Measurements from ENCODE around the gene AGAP1. TPM values are rescaled to one million over a fixed set of nuclear protein-coding genes. Genes with fewer than 3 reads are reported as not detected.
"Not testable (repeated sequence)": the region's sequence is repeated elsewhere in the genome, so short reads cannot be mapped to it uniquely, and the experiment has no call there.

Gene AGAP1
- total RNA-seq, 1 experiment from 2014 or later = 14.8 TPM

GRCh38 chr2:236141616-236142015, 647.8 kb downstream of the AGAP1 start:
- not testable (repeated sequence) for DNase-seq (ENCODE audit: low read depth)

- no peak for DNase-seq (ENCODE audit: low read depth)
Measured at GRCh38 chr2:236143811-236144210, 650.0 kb downstream of the AGAP1 start.

- no peak for DNase-seq (ENCODE audit: low read depth)
Measured at GRCh38 chr2:236146436-236146835, 652.6 kb downstream of the AGAP1 start.

- DNase-seq (ENCODE audit: low read depth) = no peak
Measured at GRCh38 chr2:236155406-236155805, 661.6 kb downstream of the AGAP1 start.

- no peak for DNase-seq (ENCODE audit: low read depth)
Measured at GRCh38 chr2:236156095-236156859, 662.4 kb downstream of the AGAP1 start.

- no peak for DNase-seq (ENCODE audit: low read depth)
Measured at GRCh38 chr2:236156860-236157194, 663.0 kb downstream of the AGAP1 start.

GRCh38 chr2:236157366-236157765, 663.5 kb downstream of the AGAP1 start:
- DNase-seq (ENCODE audit: low read depth) = peak; percentile 28

- DNase-seq (ENCODE audit: low read depth) = no peak
Measured at GRCh38 chr2:236157815-236158498, 664.1 kb downstream of the AGAP1 start.

- no peak for DNase-seq (ENCODE audit: low read depth)
Measured at GRCh38 chr2:236158969-236159777, 665.3 kb downstream of the AGAP1 start.

- DNase-seq (ENCODE audit: low read depth) = no peak
Measured at GRCh38 chr2:236159778-236160170, 665.9 kb downstream of the AGAP1 start.

- no peak for DNase-seq (ENCODE audit: low read depth)
Measured at GRCh38 chr2:236160366-236161081, 666.7 kb downstream of the AGAP1 start.

GRCh38 chr2:236161082-236161462, 667.2 kb downstream of the AGAP1 start:
- no peak for DNase-seq (ENCODE audit: low read depth)

GRCh38 chr2:236161531-236161930, 667.7 kb downstream of the AGAP1 start:
- DNase-seq (ENCODE audit: low read depth) = no peak

GRCh38 chr2:236162031-236162845, 668.4 kb downstream of the AGAP1 start:
- DNase-seq (ENCODE audit: low read depth) = no peak

- no peak for DNase-seq (ENCODE audit: low read depth)
Measured at GRCh38 chr2:236162882-236163470, 669.1 kb downstream of the AGAP1 start.

- DNase-seq (ENCODE audit: low read depth) = no peak
Measured at GRCh38 chr2:236163471-236164200, 669.8 kb downstream of the AGAP1 start.

- no peak for DNase-seq (ENCODE audit: low read depth)
Measured at GRCh38 chr2:236164201-236164924, 670.5 kb downstream of the AGAP1 start.

- DNase-seq (ENCODE audit: low read depth) = no peak
Measured at GRCh38 chr2:236164925-236165841, 671.3 kb downstream of the AGAP1 start.

All from HT1080 (cell line).